Smooth muscle cell of the brain vasculature (primary cell): ENCODE data around the gene IGF1R.

Source experiments
- DNase-seq: peaks from one replicate; pipeline ENCODE4 v3.0.0-alpha.2; 2012; ENCODE audit warnings: low read depth, low spot score

Gene IGF1R

DNA sequence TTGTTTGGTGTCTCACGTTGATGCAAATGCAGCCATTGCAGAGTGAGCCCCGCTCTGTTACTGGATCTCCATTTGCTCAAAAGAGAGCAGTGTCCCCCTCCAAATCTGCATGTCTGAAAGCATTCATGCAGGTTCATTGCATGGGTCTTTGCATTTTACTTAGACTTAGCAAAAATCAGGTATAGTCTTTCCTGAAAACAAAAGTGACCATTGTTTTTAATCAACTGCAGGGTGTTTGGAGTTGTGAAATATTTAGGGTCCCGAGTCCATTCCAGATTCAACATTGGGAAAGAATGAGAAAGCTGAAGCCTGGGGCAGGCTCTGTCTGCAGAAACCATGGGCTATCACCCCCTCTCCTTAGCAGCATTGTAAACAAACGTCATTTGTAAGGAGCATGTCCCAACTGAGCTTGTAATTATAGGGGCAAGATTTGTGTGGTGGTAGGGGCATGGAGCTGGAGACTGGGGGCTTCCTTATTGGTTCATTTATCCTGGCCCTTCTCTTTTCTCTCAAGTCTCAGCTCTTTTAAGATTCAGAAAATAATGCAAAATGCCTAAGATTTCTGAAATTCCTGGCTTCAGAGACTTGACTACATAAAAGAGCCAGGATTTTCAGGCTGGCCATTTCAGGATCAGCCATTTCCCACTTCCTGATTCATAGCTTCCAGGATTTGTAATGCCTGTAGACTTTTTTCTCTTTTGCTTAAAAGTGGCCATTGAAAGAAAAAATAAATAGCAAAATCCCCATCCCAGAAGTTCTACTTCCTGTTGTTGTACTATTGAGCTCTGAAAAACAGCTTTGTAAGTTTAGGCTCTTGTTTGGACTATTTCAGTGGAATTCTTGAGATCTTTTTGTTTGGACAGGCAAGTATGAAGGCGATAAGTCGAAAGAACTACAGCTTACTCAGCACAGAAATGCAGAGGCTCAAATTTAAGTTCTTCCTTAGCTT is 23.0 kb downstream of the IGF1R start:
- no peak for DNase-seq

GRCh38 chr15:98673133-98673532 is 24.8 kb downstream of the IGF1R start:
- DNase-seq, result no peak

GRCh38 chr15:98674336-98674735 is 26.0 kb downstream of the IGF1R start:
- no peak for DNase-seq

GRCh38 chr15:98676586-98677270 is 28.4 kb downstream of the IGF1R start:
- DNase-seq, result no peak

DNA sequence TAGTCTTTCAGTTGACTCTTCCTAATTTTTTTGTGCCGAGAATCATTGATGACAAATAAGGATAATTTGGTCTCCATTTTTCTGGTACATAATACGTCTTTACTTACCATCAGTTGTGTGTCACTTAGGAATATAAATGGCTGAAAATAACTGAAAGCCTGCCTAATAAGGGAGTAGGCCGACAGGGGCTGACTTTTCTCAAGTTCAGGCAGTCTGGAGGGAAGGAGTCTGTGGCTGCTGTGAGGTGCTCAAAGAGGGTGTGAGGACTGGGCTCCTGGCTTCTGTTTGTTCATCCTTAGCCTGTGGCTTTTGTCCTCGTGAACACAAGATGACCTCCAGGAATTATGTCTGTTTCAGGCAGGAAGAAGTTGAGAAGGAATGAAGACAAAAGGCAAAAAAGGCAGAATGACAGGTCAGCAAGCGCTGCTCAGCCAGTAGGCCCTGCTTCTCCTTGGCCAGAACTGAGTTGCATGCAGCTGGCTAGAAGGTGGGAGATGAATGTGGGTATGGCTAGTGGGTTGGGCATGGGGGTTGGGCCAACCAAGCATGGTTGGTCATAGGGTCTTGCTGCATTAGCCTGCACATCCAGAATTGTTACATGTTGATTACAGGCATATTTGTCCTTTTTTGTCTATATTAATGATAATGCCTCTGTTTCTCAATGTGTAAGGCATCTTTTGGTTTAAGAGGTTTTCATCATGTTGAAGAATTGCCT is 29.2 kb downstream of the IGF1R start:
- no peak for DNase-seq

GRCh38 chr15:98678484-98678883 is 30.1 kb downstream of the IGF1R start:
- no peak for DNase-seq

DNA sequence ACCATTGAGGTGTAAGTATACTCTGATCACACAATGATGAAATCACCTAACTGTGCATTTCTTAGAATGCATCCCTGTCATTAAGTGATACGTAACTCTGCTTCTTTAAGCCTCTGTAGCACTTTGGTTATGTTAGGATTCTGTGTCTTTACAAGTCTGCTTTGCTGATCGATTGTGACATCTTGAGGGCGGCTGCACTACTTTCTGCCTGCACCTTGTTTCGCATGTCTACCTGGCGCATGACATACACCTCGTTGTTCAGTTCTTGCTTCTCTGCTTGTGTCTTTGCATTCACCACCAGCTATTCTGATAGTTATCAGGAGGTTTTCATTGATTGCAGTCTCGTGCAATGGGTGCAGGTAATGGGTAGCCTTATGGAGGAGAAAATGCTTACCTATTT is 32.7 kb downstream of the IGF1R start:
- DNase-seq, result no peak

DNA sequence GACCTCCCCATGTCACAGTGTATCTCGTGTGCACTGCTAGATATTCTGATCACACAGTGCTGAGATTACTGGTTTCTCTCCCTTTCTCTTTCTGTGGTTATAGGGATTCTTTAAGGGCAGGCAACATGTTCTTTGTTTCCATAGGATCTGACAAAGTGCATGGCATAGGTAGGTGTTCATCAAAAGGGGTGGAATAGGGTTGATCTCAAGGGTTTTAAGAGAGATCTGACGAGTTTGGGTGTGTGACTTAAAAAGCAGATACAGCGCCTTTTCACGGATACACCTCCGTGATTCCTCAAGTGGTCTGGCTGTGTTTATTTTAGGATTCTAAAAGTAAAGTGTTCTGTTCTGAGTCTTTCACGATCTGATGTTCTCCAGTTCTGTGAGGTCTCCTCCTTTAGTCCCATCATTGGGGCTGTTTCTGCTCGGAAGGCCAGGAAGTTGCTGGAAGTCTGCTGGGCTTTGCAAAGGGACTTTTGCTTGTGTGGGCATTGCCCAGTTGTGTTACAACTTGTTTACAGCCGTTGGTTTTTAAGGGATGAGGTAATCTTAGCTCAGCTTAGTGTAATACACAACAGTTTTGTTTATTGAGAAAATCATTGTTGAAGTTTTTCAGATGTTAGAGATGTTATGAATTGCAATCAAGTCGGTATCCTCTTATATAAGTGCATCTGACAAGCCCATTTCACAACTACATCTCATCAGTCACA is 34.8 kb downstream of the IGF1R start:
- no peak for DNase-seq

GRCh38 chr15:98683831-98684230 is 35.5 kb downstream of the IGF1R start:
- no peak for DNase-seq

- DNase-seq, result no peak
Measured at GRCh38 chr15:98684436-98684835, 36.1 kb downstream of the IGF1R start.

GRCh38 chr15:98684995-98685525 is 36.7 kb downstream of the IGF1R start:
- DNase-seq, result no peak

GRCh38 chr15:98686983-98687382 is 38.6 kb downstream of the IGF1R start:
- no peak for DNase-seq

DNA sequence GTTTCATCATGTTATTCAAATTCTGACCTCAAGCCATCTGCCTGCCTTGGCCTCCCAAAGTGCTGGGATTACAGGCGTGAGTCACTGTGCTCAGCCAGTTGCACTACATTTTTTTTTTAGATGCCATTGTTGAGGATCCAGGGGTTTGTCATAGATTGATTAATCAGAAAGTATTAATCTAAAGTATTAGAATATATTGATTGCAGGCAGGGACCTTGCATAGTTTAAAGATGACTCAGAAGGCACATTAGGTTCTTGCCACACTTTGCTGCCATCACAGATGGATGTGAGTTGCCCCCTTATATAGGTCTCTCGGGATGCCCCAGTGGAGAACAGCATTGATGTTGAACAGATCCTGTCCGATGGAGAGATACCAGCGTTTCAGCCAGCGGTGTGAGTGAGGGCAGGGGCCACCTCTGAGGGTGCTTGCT is 41.1 kb downstream of the IGF1R start:
- DNase-seq, result no peak

- no peak for DNase-seq
Measured at GRCh38 chr15:98690272-98690950, 42.1 kb downstream of the IGF1R start.

DNA sequence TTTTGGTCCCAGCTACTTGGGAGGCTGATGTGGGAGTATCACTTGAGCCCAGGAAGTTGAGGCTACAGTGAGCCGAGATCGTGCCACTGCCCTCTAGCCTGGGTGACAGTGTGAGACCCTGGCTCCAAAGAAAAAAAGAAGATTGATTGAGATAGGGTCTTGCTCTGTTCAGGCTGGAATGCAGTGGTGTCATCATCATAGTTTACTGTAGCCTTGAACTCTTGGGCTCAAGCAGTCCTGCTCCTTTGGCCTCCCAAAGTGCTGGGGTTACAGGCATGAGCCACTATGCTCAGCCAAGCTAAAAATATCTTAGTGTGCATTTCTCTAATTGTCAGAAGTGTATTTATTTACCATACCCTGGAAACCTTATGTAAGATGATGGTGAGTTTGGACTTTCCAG is 43.9 kb downstream of the IGF1R start:
- no peak for DNase-seq

- DNase-seq, result no peak
Measured at GRCh38 chr15:98694161-98694560, 45.8 kb downstream of the IGF1R start.

DNA sequence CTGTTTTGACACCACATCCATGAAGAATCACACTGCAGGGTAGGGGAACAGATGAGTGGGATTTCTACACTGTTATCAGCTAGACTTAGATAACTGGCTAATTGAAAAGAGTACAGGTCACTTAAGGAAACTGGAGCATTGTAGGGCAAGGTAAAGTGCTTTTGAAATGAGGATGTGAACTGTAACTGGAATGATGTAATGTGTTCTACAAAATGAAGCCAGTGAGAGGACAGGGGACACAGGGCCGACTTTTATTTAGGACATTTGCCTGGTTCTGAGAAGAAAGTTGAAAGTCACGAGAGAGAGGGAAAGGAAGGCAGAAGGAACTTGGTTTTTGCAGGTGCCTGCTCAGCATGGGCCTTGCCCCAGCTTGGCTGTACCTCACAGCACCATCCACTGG is 50.5 kb downstream of the IGF1R start:
- no peak for DNase-seq

DNA sequence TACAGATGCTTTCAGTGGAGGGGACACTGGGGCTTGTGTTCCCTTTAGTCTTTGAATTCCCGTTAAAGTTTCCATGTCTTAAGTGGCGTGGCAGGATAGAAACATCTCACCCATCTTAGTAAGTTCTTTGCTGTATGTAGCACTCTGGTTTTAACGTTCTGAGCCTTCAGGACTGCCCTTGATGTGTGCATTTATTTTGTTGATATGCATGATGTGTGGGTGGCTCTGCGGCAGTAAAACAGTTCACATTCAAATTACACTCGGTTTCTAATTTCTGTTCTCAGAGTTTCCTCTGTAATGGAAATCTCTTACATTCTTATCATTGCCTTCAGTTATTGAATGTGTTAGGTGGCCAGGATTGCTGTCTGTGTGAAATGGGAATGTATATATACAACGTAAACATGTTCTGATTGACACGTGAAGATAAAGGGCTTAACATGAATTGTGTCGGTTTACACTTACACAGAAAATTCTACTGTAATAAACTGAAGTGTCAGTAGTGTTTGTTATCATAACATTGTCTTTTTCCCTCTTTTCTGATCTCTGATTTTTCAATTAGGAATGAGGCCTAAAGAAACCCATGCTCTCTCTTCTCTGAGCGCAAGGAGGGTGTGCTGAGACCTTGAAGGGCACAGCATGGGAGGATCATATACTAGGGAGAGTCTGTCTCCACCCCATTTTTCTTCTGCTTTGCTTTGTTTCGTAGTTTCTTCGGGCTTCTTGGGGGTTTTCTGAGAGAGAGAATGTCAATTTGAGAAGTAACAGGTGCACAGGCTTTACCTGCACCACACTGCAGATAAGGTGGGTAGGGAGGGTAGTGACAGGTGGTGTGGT is 51.5 kb downstream of the IGF1R start:
- no peak for DNase-seq

DNA sequence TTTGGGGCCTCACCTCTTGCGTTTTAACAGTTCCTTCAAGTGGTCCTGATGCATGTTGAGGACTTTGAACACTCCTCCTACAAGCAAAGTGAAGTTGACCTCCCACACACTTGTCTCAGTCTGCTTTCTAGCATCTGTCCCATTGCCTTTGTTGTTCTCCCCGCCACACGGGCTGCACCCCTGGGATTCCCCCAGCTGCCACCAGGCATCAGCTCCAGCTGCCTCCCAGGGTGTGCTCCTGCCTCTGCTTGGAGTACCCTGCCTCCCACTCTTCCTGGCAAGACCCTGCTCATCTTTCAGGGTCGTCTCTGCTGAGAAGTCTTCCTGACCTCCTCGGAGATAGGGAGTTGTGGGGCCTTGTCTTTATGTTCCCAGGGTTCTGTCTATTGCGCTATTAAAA is 52.2 kb downstream of the IGF1R start:
- DNase-seq, result no peak

DNA sequence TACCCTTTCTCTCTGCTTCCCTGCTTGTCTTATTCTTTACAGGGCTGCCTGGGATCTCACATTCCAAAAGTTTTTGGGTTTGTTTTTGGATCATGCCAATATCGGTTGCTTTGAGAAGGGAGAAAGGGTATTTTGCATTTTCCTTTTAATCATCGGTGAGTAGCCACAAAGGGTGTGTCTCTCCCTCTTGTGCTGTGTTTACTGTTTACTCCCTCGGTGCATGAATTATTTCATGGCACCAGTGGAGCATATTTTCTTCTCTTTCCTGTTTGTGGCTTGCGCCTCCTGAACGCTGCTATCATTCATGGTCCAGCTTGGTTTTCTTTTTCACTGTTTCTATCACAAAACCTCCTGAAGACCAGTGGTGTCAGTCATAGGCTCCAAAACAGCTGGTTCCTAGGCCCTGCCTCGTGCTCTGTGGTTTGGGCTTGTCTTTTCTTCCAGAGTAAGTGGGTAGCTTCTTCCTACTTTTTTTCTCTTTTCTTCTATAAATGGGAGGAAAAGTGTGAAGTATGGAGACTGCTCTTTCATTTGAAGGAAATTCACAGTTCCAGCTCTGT is 54.9 kb downstream of the IGF1R start:
- no peak for DNase-seq
